HepG2 (cell line): ENCODE measurements around the gene JMJD8.

Experiments
- ATAD3A ChIP-seq: sonication (generic); formaldehyde crosslinking; IDR thresholded peaks from 2 replicates; pipeline ENCODE4 v1.4.0; 2020; ENCODE audit warnings: missing genetic modification reagents
- CTCF ChIP-seq: sonication (generic); formaldehyde crosslinking; IDR thresholded peaks from 2 replicates; pipeline ENCODE4 v1.5.0; 2020; ENCODE audit warnings: mild to moderate bottlenecking, missing genetic modification reagents, moderate library complexity
- FOXK2 ChIP-seq: fragments of 450-650 bp; IDR thresholded peaks from 2 replicates; pipeline ENCODE4 v1.6.1; 2016
- MAX ChIP-seq: IDR thresholded peaks from 2 replicates; pipeline ENCODE4 v1.6.1; 2012; ENCODE audit warnings: inconsistent platforms
- POLR2A ChIP-seq, 2 experiments: IDR thresholded peaks; 2 replicates each; pipeline ENCODE4 v1.6.1; 2011; ENCODE audit warnings: low read depth in 2 of 2, low read length in 2 of 2, mild to moderate bottlenecking in 1 of 2, moderate library complexity in 1 of 2; ENCODE audit not compliant: insufficient read depth in 1 of 2
- RNF2 ChIP-seq: fragments of 450-650 bp; conservative IDR thresholded peaks from 2 replicates; pipeline ENCODE4 v1.6.1; 2016; ENCODE audit warnings: low read depth
- ZNF256 ChIP-seq: sonication (generic); formaldehyde crosslinking; conservative IDR thresholded peaks from 2 replicates; pipeline ENCODE4 v1.4.0; 2020; ENCODE audit warnings: missing genetic modification reagents

GRCh38 chr16:649631-650030, 34.5 kb downstream of the JMJD8 start:
- no peak for TF ChIP-seq CTCF (CRISPR knock-in tag)
- no peak for TF ChIP-seq FOXK2
- TF ChIP-seq RNF2 = no peak
- TF ChIP-seq POLR2A (IDR thresholded peaks at IDR 0.05; ENCODE audit: insufficient read depth in 1 of 2, low read depth in 2 of 2, low read length in 2 of 2) = no peak
- no peak for TF ChIP-seq MAX
- no peak for TF ChIP-seq ATAD3A
- TF ChIP-seq ZNF256 = no peak
